ENCODE data around the gene TAX1BP3.

DNA sequence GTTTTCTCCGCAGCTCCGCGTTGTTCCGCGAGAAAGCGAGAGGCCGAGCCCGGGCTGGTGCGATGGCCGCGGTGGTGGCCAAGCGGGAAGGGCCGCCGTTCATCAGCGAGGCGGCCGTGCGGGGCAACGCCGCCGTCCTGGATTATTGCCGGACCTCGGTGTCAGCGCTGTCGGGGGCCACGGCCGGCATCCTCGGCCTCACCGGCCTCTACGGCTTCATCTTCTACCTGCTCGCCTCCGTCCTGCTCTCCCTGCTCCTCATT, 638 bp upstream of the TAX1BP3 start:
- TF ChIP-seq, protein P1, sequence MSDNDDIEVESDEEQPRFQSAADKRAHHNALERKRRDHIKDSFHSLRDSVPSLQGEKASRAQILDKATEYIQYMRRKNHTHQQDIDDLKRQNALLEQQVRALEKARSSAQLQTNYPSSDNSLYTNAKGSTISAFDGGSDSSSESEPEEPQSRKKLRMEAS (IDR thresholded peaks at IDR 0.05; ENCODE audit: low read depth, low read length): no peak
- TF ChIP-seq, protein P2, sequence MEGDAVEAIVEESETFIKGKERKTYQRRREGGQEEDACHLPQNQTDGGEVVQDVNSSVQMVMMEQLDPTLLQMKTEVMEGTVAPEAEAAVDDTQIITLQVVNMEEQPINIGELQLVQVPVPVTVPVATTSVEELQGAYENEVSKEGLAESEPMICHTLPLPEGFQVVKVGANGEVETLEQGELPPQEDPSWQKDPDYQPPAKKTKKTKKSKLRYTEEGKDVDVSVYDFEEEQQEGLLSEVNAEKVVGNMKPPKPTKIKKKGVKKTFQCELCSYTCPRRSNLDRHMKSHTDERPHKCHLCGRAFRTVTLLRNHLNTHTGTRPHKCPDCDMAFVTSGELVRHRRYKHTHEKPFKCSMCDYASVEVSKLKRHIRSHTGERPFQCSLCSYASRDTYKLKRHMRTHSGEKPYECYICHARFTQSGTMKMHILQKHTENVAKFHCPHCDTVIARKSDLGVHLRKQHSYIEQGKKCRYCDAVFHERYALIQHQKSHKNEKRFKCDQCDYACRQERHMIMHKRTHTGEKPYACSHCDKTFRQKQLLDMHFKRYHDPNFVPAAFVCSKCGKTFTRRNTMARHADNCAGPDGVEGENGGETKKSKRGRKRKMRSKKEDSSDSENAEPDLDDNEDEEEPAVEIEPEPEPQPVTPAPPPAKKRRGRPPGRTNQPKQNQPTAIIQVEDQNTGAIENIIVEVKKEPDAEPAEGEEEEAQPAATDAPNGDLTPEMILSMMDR (IDR thresholded peaks at IDR 0.05; ENCODE audit: low read depth, low read length): no peak
- TF ChIP-seq POLR2A (IDR thresholded peaks at IDR 0.05; ENCODE audit: extremely low read depth, insufficient read length): no peak

Data from NB4 (cell line).